ENCODE data around the gene KYAT1. TPM values are rescaled to one million over a fixed set of nuclear protein-coding genes. Genes with fewer than 3 reads are reported as not detected.

The KYAT1 gene
- total RNA-seq, 2 donors from 2014 or later, result 13.6 to 25.3 TPM

- H3K9ac ChIP-seq (ENCODE audit: extremely low read depth, low read length, poor library complexity, severe bottlenecking), result no peak overlapping the region
- peak; percentile 97 for DNase-seq
- no peak overlapping the region for H3K4me3 ChIP-seq (ENCODE audit: low read length)
- Mint-ChIP-seq H3K9me3 (no peaks in the 10 kb centered on the region), H3K27ac (peak overlapping the region; percentile 80), H3K36me3 (ENCODE audit: low read depth) (no peaks in the 10 kb centered on the region), H3K4me3 (no peak overlapping the region), H3K4me1 (peaks cover 26% of the 10 kb centered on the region), H3K27me3 (ENCODE audit: insufficient read depth) (no peaks in the 10 kb centered on the region)
- no peaks in the 10 kb centered on the region for H3K27me3 ChIP-seq (ENCODE audit: control insufficient read depth, insufficient read depth, low read length, poor library complexity, severe bottlenecking)
- 41 to 51% methylated on average over 7 to 10 of the region's 10 CpGs for WGBS, 2 experiments (ENCODE audit: insufficient coverage in 1 of 2, insufficient read length in 1 of 2)
- no peak overlapping the region for H3K27ac ChIP-seq (ENCODE audit: low read depth, low read length)
- TF ChIP-seq CTCF (conservative IDR thresholded peaks at IDR 0.05), result peak; percentile 99
- no peaks in the 10 kb centered on the region for H3K36me3 ChIP-seq (ENCODE audit: control insufficient read depth, insufficient read depth, low read length)
- H3K4me1 ChIP-seq (ENCODE audit: control insufficient read depth, insufficient read depth, low read length), result peaks cover 10% of the 10 kb centered on the region
- H3K9me3 ChIP-seq (ENCODE audit: control insufficient read depth, low read length), result no peaks in the 10 kb centered on the region
Measured at GRCh38 chr9:128863647-128864046, 18.1 kb downstream of the KYAT1 start.

GRCh38 chr9:128862401-128862851, 19.3 kb downstream of the KYAT1 start:
- WGBS, 2 experiments (ENCODE audit: insufficient coverage in 1 of 2, insufficient read length in 1 of 2), result 94 to 95% methylated on average over 5 to 6 of the region's 6 CpGs
- no peaks in the 10 kb centered on the region for H3K27me3 Mint-ChIP-seq (ENCODE audit: insufficient read depth)
- peaks cover 26% of the 10 kb centered on the region for H3K4me1 Mint-ChIP-seq
- no peaks in the 10 kb centered on the region for H3K36me3 Mint-ChIP-seq (ENCODE audit: low read depth)
- Histone ChIP-seq H3K27ac (ENCODE audit: low read depth, low read length) (no peak overlapping the region), H3K4me1 (ENCODE audit: control insufficient read depth, insufficient read depth, low read length) (peaks cover 10% of the 10 kb centered on the region), H3K9ac (ENCODE audit: extremely low read depth, low read length, poor library complexity, severe bottlenecking) (no peak overlapping the region), H3K27me3 (ENCODE audit: control insufficient read depth, insufficient read depth, low read length, poor library complexity, severe bottlenecking) (no peaks in the 10 kb centered on the region), H3K4me3 (ENCODE audit: low read length) (no peak overlapping the region), H3K36me3 (ENCODE audit: control insufficient read depth, insufficient read depth, low read length) (no peaks in the 10 kb centered on the region), H3K9me3 (ENCODE audit: control insufficient read depth, low read length) (no peaks in the 10 kb centered on the region)
- no peak for TF ChIP-seq CTCF (conservative IDR thresholded peaks at IDR 0.05)
- H3K9me3 Mint-ChIP-seq, result no peaks in the 10 kb centered on the region
- no peak for DNase-seq
- H3K27ac Mint-ChIP-seq, result peak overlapping the region; percentile 92
- no peak overlapping the region for H3K4me3 Mint-ChIP-seq

GRCh38 chr9:128861501-128861900, 20.2 kb downstream of the KYAT1 start:
- H3K4me1 Mint-ChIP-seq, result peaks cover 26% of the 10 kb centered on the region
- Histone ChIP-seq H3K9ac (ENCODE audit: extremely low read depth, low read length, poor library complexity, severe bottlenecking) (no peak overlapping the region), H3K4me3 (ENCODE audit: low read length) (no peak overlapping the region), H3K27me3 (ENCODE audit: control insufficient read depth, insufficient read depth, low read length, poor library complexity, severe bottlenecking) (no peaks in the 10 kb centered on the region), H3K36me3 (ENCODE audit: control insufficient read depth, insufficient read depth, low read length) (no peaks in the 10 kb centered on the region), H3K9me3 (ENCODE audit: control insufficient read depth, low read length) (no peaks in the 10 kb centered on the region), H3K27ac (ENCODE audit: low read depth, low read length) (no peak overlapping the region), H3K4me1 (ENCODE audit: control insufficient read depth, insufficient read depth, low read length) (peaks cover 10% of the 10 kb centered on the region)
- DNase-seq, result peak; percentile 54
- no peaks in the 10 kb centered on the region for H3K9me3 Mint-ChIP-seq
- peak overlapping the region; percentile 92 for H3K27ac Mint-ChIP-seq
- no peak for TF ChIP-seq CTCF (conservative IDR thresholded peaks at IDR 0.05)
- no peak overlapping the region for H3K4me3 Mint-ChIP-seq
- no peaks in the 10 kb centered on the region for H3K36me3 Mint-ChIP-seq (ENCODE audit: low read depth)
- no peaks in the 10 kb centered on the region for H3K27me3 Mint-ChIP-seq (ENCODE audit: insufficient read depth)
- WGBS, 2 experiments (ENCODE audit: insufficient coverage in 1 of 2, insufficient read length in 1 of 2), result 81 to 97% methylated on average over 5 to 6 of the region's 6 CpGs
